Endodermal cell (in vitro differentiated cells): ENCODE data around the gene DNAJC17. TPM values are rescaled to one million over a fixed set of nuclear protein-coding genes. Genes with fewer than 3 reads are reported as not detected.

Source experiments
- DNase-seq: peaks from one replicate; pipeline ENCODE4 v3.0.0-alpha.2; 2017
- H3K27ac ChIP-seq: 2 replicates; pipeline ENCODE4 v1.5.1; 2013; ENCODE audit warnings: mild to moderate bottlenecking, low read depth, low read length, moderate library complexity
- H3K27me3 ChIP-seq: 2 replicates; pipeline ENCODE4 v1.6.1; 2013; ENCODE audit warnings: mild to moderate bottlenecking, low read length, moderate library complexity; ENCODE audit not compliant: insufficient read depth, control insufficient read depth, poor library complexity, severe bottlenecking
- H3K36me3 ChIP-seq: 2 replicates; pipeline ENCODE4 v1.7.0; 2013; ENCODE audit warnings: mild to moderate bottlenecking, low read length, moderate library complexity; ENCODE audit not compliant: control insufficient read depth, insufficient read depth
- H3K4me1 ChIP-seq: one replicate; pipeline ENCODE4 v1.7.0; 2013; ENCODE audit warnings: low read length; ENCODE audit not compliant: control insufficient read depth, insufficient read depth
- H3K4me3 ChIP-seq: 2 replicates; pipeline ENCODE4 v1.5.1; 2013; ENCODE audit warnings: mild to moderate bottlenecking, low read length, moderate library complexity
- H3K9ac ChIP-seq: 2 replicates; pipeline ENCODE4 v1.6.1; 2013; ENCODE audit warnings: mild to moderate bottlenecking, low read length, moderate library complexity; ENCODE audit not compliant: poor library complexity, severe bottlenecking; ENCODE audit errors: extremely low read depth
- H3K9me3 ChIP-seq: 2 replicates; pipeline ENCODE4 v1.6.1; 2013; ENCODE audit warnings: mild to moderate bottlenecking, low read length, moderate library complexity; ENCODE audit not compliant: control insufficient read depth
- H3K27ac Mint-ChIP-seq: 2 replicates; pipeline ENCODE4 v1.8.0; 2020; ENCODE audit warnings: mixed read lengths
- H3K27me3 Mint-ChIP-seq: 2 replicates; pipeline ENCODE4 v1.8.0; 2021; ENCODE audit warnings: mild to moderate bottlenecking, mixed read lengths; ENCODE audit not compliant: insufficient read depth
- H3K36me3 Mint-ChIP-seq: 2 replicates; pipeline ENCODE4 v1.8.0; 2020; ENCODE audit warnings: low read depth, mixed read lengths
- H3K4me1 Mint-ChIP-seq: 2 replicates; pipeline ENCODE4 v1.8.0; 2020; ENCODE audit warnings: mixed read lengths
- H3K4me3 Mint-ChIP-seq: 2 replicates; pipeline ENCODE4 v1.8.0; 2020; ENCODE audit warnings: mild to moderate bottlenecking, moderate library complexity, mixed read lengths
- H3K9me3 Mint-ChIP-seq: 2 replicates; pipeline ENCODE4 v1.8.0; 2020; ENCODE audit warnings: mild to moderate bottlenecking, mixed read lengths
- WGBS, 2 experiments: methylation state at CpG; one replicate each; pipeline versions ENCODE4 v1.1.5 to v1.1.7; 2013; ENCODE audit warnings: missing lambda C conversion rate in 2 of 2, mixed read lengths in 1 of 2; ENCODE audit not compliant: insufficient coverage in 1 of 2, insufficient read length in 1 of 2; 5-methylcytosine and 5-hydroxymethylcytosine counted together
- total RNA-seq, 2 donors: library from RNA; stranded (reverse); fragmentation: NEBNext Ultra II Directional in 1 of 2; extraction: Animal tissue kit (Norgen Biotek cat#: 25700) in 1 of 2; gene quantifications; 2 replicates in 1 of 2; 3 replicates in 1 of 2; pipeline ENCODE4 v1.2.1, GENCODE V29; 2021
- TF ChIP-seq, protein P1 (sequence below): fragments of 200-600 bp; sonication (generic); conservative IDR thresholded peaks from 2 replicates; pipeline ENCODE4 v1.5.0; 2021; ENCODE audit warnings: antibody characterized with exemption, mild to moderate bottlenecking

Gene DNAJC17
- total RNA-seq, 2 donors from 2014 or later: 34.0 to 41.0 TPM

DNA sequence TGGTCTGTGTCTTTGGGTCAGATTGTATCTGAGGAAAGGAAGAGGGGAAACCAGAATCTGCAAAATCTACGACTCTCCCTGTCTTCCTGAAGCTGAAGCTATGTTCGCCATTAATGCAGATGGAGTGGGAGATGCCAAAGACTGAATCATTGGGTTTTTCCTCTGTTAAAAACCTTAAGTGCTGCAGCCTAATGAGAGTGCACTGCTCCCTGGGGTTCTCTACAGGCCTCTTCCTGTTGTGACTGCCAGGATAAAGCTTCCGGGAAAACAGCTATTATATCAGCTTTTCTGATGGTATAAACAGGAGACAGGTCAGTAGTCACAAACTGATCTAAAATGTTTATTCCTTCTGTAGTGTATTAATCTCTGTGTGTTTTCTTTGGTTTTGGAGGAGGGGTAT lies 76.2 kb downstream of the DNAJC17 start:
- Mint-ChIP-seq H3K27me3 (no peaks in the 10 kb centered on the region), H3K36me3 (peaks cover 63% of the 10 kb centered on the region), H3K4me3 (no peak overlapping the region), H3K4me1 (peaks cover 7% of the 10 kb centered on the region), H3K9me3 (no peaks in the 10 kb centered on the region), H3K27ac (peak overlapping the region; percentile 90)
- WGBS, 2 experiments: 89 to 94% methylated on average over 3 of the region's 3 CpGs
- peaks cover 60% of the 10 kb centered on the region for H3K36me3 ChIP-seq
- no peaks in the 10 kb centered on the region for H3K9me3 ChIP-seq
- DNase-seq: peak; percentile 62
- H3K9ac ChIP-seq: no peak overlapping the region
- H3K4me1 ChIP-seq: no peaks in the 10 kb centered on the region
- H3K27ac ChIP-seq: no peak overlapping the region
- H3K4me3 ChIP-seq: no peak overlapping the region
- no peaks in the 10 kb centered on the region for H3K27me3 ChIP-seq
- TF ChIP-seq, protein P1, sequence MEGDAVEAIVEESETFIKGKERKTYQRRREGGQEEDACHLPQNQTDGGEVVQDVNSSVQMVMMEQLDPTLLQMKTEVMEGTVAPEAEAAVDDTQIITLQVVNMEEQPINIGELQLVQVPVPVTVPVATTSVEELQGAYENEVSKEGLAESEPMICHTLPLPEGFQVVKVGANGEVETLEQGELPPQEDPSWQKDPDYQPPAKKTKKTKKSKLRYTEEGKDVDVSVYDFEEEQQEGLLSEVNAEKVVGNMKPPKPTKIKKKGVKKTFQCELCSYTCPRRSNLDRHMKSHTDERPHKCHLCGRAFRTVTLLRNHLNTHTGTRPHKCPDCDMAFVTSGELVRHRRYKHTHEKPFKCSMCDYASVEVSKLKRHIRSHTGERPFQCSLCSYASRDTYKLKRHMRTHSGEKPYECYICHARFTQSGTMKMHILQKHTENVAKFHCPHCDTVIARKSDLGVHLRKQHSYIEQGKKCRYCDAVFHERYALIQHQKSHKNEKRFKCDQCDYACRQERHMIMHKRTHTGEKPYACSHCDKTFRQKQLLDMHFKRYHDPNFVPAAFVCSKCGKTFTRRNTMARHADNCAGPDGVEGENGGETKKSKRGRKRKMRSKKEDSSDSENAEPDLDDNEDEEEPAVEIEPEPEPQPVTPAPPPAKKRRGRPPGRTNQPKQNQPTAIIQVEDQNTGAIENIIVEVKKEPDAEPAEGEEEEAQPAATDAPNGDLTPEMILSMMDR: no peak

- Mint-ChIP-seq H3K36me3 (peaks cover 32% of the 10 kb centered on the region), H3K27ac (no peak overlapping the region), H3K4me3 (no peak overlapping the region), H3K9me3 (no peaks in the 10 kb centered on the region), H3K4me1 (no peaks in the 10 kb centered on the region), H3K27me3 (no peaks in the 10 kb centered on the region)
- H3K9ac ChIP-seq: no peak overlapping the region
- TF ChIP-seq, protein P1: no peak
- no peak overlapping the region for H3K27ac ChIP-seq
- 100% methylated on average over 2 of the region's 2 CpGs; no CpG with 5 or more reads in 1 of the 2 experiments for WGBS, 2 experiments
- DNase-seq: no peak
- no peaks in the 10 kb centered on the region for H3K4me1 ChIP-seq
- H3K27me3 ChIP-seq: no peaks in the 10 kb centered on the region
- no peak overlapping the region for H3K4me3 ChIP-seq
- no peaks in the 10 kb centered on the region for H3K9me3 ChIP-seq
- H3K36me3 ChIP-seq: peaks cover 56% of the 10 kb centered on the region
Observed at GRCh38 chr15:40723919-40724318, 83.4 kb downstream of the DNAJC17 start.

GRCh38 chr15:40722934-40723333 lies 84.3 kb downstream of the DNAJC17 start:
- WGBS, 2 experiments: 83% methylated on average over 1 of the region's 2 CpGs; no CpG with 5 or more reads in 1 of the 2 experiments
- peaks cover 32% of the 10 kb centered on the region for H3K36me3 Mint-ChIP-seq
- TF ChIP-seq, protein P1: no peak

More at GRCh38 chr15:40722934-40723333, 84.3 kb downstream of the DNAJC17 start:
- no peaks in the 10 kb centered on the region for H3K4me1 Mint-ChIP-seq
- Histone ChIP-seq H3K27ac (no peak overlapping the region), H3K36me3 (peaks cover 58% of the 10 kb centered on the region), H3K4me1 (no peaks in the 10 kb centered on the region), H3K9me3 (no peaks in the 10 kb centered on the region), H3K27me3 (no peaks in the 10 kb centered on the region), H3K4me3 (no peak overlapping the region), H3K9ac (no peak overlapping the region)
- H3K27ac Mint-ChIP-seq: no peak overlapping the region
- no peak for DNase-seq
- H3K4me3 Mint-ChIP-seq: no peak overlapping the region
- H3K9me3 Mint-ChIP-seq: no peaks in the 10 kb centered on the region
- H3K27me3 Mint-ChIP-seq: no peaks in the 10 kb centered on the region
